ENCODE data around the gene WNT9A. TPM values are rescaled to one million over a fixed set of nuclear protein-coding genes. Genes with fewer than 3 reads are reported as not detected.
A peak's percentile ranks its signal among the peaks of the same experiment; 100 is the strongest.

WNT9A gene
- total RNA-seq, 2 experiments from 2014 or later = 0.08 to 0.09 TPM

DNA sequence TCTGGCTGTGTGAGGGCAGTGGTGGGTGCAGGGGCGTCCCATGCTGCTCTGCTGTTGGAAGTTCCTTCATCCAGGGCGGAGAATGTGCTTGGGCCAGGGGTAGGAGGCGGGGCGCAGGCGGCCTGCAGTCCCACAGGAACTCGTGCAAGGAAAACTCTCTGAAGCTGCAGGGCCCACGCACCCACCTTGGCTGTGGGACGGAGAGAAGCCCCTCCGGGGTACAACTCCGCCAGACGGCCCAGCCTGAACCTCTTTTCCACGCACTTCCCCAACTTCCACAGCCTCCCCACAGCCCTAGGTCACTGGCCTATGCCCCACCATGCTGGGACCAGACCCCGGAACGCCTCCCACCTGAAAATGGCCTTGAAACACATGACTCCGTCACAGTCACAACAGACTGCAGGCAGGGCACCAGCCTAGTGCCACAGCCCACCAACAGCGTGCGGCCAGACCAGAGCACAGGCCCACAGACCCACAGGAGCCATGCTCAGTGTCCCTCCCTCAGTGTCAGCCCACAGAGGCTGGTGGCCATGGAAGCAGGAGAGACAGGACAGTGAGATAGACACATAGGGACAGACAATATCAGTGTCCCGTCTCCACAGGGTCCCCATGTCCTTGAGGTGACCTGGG is 47.8 kb downstream of the WNT9A start:
- POLR2A ChIA-PET = no interaction called here
- DNase-seq (peak; percentile 16), ATAC-seq (ENCODE audit: low read depth) (no peak)
- H3K9me3 Mint-ChIP-seq = no peaks in the 10 kb centered on the region
- H3K36me3 Mint-ChIP-seq = no peaks in the 10 kb centered on the region
- no peak overlapping the region for H3K4me3 Mint-ChIP-seq
- H3K27ac Mint-ChIP-seq = no peak overlapping the region
- H3K4me1 Mint-ChIP-seq = peaks cover 4% of the 10 kb centered on the region
- H3K27me3 Mint-ChIP-seq = peaks cover 1% of the 10 kb centered on the region

DNA sequence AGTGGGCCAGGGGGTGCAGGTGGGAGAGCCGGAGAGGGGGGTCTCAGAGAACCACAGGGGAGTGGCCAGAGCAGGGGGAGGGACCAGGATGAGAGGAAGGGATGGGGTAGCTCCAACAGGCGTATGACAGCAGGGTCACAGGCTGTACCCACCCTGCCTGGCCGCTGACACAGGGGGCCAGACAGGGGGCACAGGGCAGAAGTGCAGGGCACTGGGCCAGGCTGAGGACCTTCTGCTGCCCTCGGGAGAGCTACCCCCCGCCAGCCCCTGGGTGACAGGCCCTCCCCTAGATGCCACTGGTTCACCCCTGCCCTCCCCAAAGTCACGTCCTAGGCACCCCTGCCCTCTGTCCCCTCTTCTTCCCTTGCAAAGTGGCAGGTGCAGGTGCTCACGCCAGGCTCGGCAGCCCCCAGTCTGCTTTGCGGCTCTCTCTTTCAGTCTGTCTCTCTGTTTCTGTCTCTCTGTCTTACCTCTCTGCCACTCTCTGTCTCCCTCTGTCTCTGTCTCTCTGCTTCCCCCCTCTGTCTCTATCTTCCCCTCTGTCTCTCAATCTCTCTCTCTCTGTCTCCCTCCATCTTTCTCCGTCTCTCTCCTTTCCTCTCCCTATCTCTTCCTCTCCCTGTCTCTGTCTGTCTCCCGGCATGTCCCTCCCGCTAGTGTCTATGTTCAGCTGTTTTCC is 48.5 kb downstream of the WNT9A start:
- no peaks in the 10 kb centered on the region for H3K36me3 Mint-ChIP-seq
- H3K9me3 Mint-ChIP-seq = no peaks in the 10 kb centered on the region
- H3K4me3 Mint-ChIP-seq = no peak overlapping the region
- no peak for ATAC-seq (ENCODE audit: low read depth)
- POLR2A ChIA-PET = no interaction called here
- peak; percentile 27 for DNase-seq
- peaks cover 1% of the 10 kb centered on the region for H3K27me3 Mint-ChIP-seq
- peaks cover 4% of the 10 kb centered on the region for H3K4me1 Mint-ChIP-seq
- no peak overlapping the region for H3K27ac Mint-ChIP-seq

GRCh38 chr1:227898502-227899140 is 49.1 kb downstream of the WNT9A start:
- Mint-ChIP-seq H3K4me3 (no peak overlapping the region), H3K27ac (no peak overlapping the region), H3K36me3 (no peaks in the 10 kb centered on the region), H3K27me3 (peaks cover 1% of the 10 kb centered on the region), H3K4me1 (peaks cover 4% of the 10 kb centered on the region), H3K9me3 (no peaks in the 10 kb centered on the region)
- POLR2A ChIA-PET = no interaction called here
- DNase-seq (peak; percentile 22), ATAC-seq (ENCODE audit: low read depth) (no peak)

DNA sequence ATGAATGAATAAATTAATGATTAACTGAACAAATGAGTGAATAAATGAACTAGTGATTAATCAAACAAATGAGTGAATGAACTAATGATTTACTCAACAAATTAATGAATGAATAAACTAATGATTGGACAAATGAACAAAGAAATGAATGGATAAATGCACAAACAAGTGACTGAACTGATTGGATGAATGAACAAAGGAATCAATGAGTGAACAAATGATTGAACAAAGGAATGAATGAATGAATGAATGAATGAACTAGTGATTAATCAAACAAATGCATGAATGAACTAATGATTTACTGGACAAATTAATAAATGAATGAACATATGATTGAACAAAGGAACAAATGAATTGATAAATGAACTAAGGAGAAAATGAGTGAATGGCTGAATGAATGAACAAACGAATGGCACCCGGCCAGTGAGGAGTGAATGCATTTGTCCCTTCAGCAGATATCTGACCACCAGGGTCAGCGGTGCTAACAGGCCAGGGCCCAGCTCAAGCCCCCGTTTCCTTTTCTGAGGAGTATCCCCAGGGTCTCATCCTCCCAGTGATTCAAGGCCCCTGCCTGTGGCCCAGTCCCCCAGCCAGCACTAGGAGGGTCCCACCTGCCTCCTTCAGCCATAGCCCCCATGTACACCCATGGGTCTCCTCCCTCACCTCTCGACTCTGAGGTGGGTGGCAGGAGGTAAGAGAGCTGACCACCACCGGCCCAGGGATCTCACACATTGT is 49.9 kb downstream of the WNT9A start:
- peaks cover 4% of the 10 kb centered on the region for H3K4me1 Mint-ChIP-seq
- no peak overlapping the region for H3K27ac Mint-ChIP-seq
- H3K36me3 Mint-ChIP-seq = no peaks in the 10 kb centered on the region
- H3K27me3 Mint-ChIP-seq = peaks cover 1% of the 10 kb centered on the region
- ATAC-seq (ENCODE audit: low read depth) (no peak), DNase-seq (peak; percentile 15)
- POLR2A ChIA-PET = no interaction called here
- H3K9me3 Mint-ChIP-seq = no peaks in the 10 kb centered on the region
- no peak overlapping the region for H3K4me3 Mint-ChIP-seq

DNA sequence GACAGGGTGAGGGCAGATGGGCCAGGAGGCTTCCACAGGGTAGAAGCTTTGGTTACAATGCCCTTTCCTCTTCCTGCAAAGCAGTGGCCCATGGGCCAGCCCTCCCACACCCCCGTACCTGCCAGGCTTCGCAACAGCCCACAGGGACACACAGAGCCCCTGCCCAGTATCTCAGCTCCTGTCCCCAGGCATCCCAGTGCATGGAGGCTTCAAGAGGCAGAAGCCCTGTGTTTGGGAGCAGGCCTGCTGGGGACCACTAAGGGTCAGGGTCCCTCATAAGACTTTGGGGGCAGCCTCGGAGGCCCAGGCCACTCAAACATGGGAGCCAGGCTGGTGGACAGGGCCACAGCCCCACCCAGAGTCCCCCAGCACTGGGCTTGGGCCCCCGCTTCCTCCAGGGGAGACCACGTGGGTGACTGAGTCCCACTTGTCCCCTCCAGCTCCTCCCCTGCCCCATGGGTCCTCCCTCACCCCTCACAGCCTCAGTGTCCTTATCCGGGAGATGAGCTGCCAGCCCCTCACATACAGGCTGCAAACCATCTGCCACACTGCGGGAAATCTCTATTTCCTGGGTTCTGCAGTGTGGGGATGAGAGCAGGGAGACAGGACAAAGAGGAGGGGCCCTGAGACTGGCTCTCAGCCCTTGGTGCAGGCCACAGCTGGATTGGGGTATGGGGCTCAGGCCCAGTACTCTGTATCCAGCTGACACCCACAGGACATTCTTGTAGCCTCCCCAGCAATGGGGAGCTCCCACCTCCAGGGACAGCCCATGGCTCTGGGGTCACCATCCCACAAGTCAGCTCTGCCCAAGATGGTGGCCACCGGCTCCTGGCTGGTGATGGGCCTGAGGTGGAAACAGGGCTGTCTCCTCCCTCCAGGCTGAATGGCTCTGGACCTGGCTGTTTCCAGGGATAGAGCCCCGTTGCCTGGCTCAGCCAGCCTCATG is 50.7 kb downstream of the WNT9A start:
- H3K4me1 Mint-ChIP-seq = peaks cover 2% of the 10 kb centered on the region
- H3K27ac Mint-ChIP-seq = no peak overlapping the region
- H3K9me3 Mint-ChIP-seq = no peaks in the 10 kb centered on the region
- no peak overlapping the region for H3K4me3 Mint-ChIP-seq
- H3K36me3 Mint-ChIP-seq = no peaks in the 10 kb centered on the region
- no peak for ATAC-seq (ENCODE audit: low read depth)
- peak; percentile 30 for DNase-seq
- H3K27me3 Mint-ChIP-seq = peaks cover 1% of the 10 kb centered on the region
- POLR2A ChIA-PET = no interaction called here

- Mint-ChIP-seq H3K36me3 (no peaks in the 10 kb centered on the region), H3K27me3 (peaks cover 1% of the 10 kb centered on the region), H3K4me1 (peaks cover 2% of the 10 kb centered on the region), H3K9me3 (no peaks in the 10 kb centered on the region), H3K27ac (no peak overlapping the region), H3K4me3 (no peak overlapping the region)
- DNase-seq = peak; percentile 27
- no peak for ATAC-seq (ENCODE audit: low read depth)
- POLR2A ChIA-PET = no interaction called here
These were observed 51.7 kb downstream of the WNT9A start for GRCh38 chr1:227895828-227896685.

GRCh38 chr1:227894831-227895451 is 52.8 kb downstream of the WNT9A start:
- POLR2A ChIA-PET = no interaction called here
- peak; percentile 22 for DNase-seq
- Mint-ChIP-seq H3K9me3 (no peaks in the 10 kb centered on the region), H3K27me3 (peaks cover under 1% of the 10 kb centered on the region), H3K27ac (no peak overlapping the region), H3K4me3 (no peak overlapping the region), H3K36me3 (no peaks in the 10 kb centered on the region), H3K4me1 (peaks cover 2% of the 10 kb centered on the region)
- no peak for ATAC-seq (ENCODE audit: low read depth)

DNA sequence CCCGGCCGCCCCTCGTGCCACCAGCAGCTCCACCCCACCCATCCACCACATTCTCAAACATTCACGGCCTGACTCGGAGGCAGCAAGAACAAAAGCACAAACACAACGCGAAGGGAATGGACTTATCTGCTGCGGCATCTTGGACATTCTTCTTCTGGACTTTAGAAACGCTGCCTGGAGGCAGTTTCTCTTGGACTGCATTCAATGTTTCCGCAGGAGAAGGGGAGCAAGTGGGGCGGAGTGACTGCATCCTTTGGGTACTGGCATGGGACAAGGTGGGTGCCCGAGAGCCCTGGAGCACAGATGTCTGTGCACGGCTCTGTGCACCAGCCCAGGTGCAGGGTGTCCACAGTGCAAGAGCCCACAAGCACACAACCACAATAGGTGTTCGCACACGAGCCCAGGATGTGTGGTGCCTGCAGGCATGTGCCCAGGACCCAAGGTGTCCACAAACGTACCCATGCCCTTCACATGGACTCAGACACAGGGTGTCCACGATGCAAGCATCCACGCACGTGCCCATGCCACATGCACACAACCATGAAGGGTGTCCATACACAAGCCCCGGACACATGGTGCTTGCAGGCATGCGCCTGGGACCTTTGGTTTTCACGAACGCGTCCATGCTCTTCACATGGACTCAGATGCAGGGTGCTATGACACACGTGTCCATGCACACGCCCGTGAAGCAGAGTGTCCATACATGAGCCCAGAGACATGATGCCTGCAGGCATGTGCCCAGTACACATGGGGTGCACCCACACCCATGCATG is 53.6 kb downstream of the WNT9A start:
- H3K27me3 Mint-ChIP-seq = no peaks in the 10 kb centered on the region
- peak; percentile 24 for DNase-seq
- peaks cover 2% of the 10 kb centered on the region for H3K4me1 Mint-ChIP-seq
- H3K9me3 Mint-ChIP-seq = no peaks in the 10 kb centered on the region
- POLR2A ChIA-PET = no interaction called here
- H3K27ac Mint-ChIP-seq = no peak overlapping the region
- ATAC-seq (ENCODE audit: low read depth) = no peak
- H3K4me3 Mint-ChIP-seq = no peak overlapping the region
- no peaks in the 10 kb centered on the region for H3K36me3 Mint-ChIP-seq

DNA sequence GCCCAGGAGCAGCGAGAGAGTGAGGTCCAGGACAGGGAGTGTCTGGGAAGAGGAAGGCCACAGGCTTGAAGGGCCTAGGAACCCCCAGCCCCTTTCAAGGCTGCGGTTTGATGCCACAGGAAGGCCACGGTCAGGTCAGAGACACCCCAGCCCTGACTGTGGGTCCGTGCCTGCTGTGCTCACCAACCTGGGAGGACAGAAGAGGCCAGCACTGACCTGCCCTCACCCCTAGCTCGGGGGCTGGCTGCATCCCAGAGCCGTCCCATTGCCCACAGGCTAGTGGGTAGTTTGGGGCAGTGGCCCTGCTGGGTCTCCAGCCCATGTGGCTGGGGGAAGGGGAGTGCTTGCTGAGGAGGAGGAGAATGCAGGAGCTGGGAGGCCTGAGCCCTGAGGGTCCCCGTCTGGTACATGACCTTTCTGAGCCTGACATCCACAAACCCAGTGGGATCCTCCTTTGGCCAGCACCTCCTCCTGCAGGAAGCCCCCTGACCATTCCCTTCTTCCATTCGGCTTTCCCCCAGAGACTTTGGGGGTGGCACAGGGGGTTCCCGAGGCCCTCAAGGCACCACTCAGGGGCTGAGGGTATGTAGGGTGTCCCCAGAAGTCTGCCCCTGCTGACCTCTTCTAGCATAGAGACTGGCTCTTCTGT is 54.3 kb downstream of the WNT9A start:
- Mint-ChIP-seq H3K9me3 (no peaks in the 10 kb centered on the region), H3K27ac (no peak overlapping the region), H3K4me1 (peaks cover 1% of the 10 kb centered on the region), H3K36me3 (no peaks in the 10 kb centered on the region), H3K4me3 (no peak overlapping the region), H3K27me3 (no peaks in the 10 kb centered on the region)
- POLR2A ChIA-PET = no interaction called here
- DNase-seq (peak; percentile 19), ATAC-seq (ENCODE audit: low read depth) (no peak)

GRCh38 chr1:227892489-227893299 is 55.0 kb downstream of the WNT9A start:
- no peak overlapping the region for H3K4me3 Mint-ChIP-seq
- H3K4me1 Mint-ChIP-seq = no peaks in the 10 kb centered on the region
- peak; percentile 26 for DNase-seq
- H3K36me3 Mint-ChIP-seq = no peaks in the 10 kb centered on the region
- POLR2A ChIA-PET = no interaction called here
- no peaks in the 10 kb centered on the region for H3K27me3 Mint-ChIP-seq
- no peak overlapping the region for H3K27ac Mint-ChIP-seq
- no peaks in the 10 kb centered on the region for H3K9me3 Mint-ChIP-seq
- no peak for ATAC-seq (ENCODE audit: low read depth)

Data from activated naive CD8-positive, alpha-beta T cell treated with anti-CD3 and anti-CD28 coated beads, Interleukin-2, amount 10 ng/mL, durations not matched to agents 7 days and 5 days (primary cell).